VCaP (cell line): ENCODE results near the gene GINS2.
A peak's percentile ranks its signal among the peaks of the same experiment; 100 is the strongest.

Experiments used
- H3K27ac ChIP-seq: fragments of 450-650 bp; 2 replicates; pipeline ENCODE4 v1.5.1; 2017
- TF ChIP-seq, protein P1 (sequence below): fragments of 450-650 bp; conservative IDR thresholded peaks from 2 replicates; pipeline ENCODE4 v1.5.1; 2017; ENCODE audit warnings: mild to moderate bottlenecking, moderate library complexity

GINS2 gene

DNA sequence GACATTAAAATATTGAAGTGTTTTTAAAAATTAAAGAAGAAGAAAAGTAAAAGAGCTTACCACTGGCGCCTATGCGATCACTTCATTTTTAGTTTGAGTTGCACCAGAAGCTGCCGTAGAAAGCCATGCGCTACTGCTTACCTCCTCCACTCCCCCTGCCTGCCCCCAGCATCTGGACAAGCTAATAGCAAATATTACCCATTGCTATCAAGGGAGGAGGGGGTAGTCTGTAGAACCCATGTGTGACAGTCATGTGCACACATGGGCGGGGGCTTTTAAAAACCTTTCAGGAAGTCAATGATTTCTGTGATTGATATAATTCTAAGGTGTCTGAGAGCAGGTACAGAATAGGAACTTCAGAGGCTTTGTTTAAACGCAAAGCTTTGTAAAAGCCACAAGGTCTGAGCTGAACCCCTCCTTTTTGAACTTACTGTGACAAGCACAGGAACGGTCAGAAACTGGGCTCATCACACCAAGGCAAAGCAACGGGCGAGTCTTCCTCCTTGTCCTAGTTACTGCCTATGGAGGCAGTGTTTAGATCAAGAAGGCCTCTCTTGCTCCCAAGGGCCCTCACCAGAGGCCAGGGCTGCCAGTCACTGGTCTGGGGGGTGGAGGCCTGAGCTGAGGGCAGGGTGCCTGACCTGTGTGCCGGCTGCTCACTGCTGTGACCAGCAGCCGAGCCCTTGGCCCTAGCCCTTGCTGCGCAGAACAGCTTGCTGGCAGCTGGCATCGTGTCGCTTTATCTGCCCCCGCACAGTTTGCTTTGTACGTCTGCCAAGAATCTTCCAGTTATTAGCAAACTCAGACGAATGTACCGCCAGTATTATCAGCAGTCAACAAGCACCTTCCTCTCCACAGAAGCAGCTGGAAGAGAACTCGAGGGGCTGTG is 15.0 kb downstream of the GINS2 start:
- TF ChIP-seq, protein P1, sequence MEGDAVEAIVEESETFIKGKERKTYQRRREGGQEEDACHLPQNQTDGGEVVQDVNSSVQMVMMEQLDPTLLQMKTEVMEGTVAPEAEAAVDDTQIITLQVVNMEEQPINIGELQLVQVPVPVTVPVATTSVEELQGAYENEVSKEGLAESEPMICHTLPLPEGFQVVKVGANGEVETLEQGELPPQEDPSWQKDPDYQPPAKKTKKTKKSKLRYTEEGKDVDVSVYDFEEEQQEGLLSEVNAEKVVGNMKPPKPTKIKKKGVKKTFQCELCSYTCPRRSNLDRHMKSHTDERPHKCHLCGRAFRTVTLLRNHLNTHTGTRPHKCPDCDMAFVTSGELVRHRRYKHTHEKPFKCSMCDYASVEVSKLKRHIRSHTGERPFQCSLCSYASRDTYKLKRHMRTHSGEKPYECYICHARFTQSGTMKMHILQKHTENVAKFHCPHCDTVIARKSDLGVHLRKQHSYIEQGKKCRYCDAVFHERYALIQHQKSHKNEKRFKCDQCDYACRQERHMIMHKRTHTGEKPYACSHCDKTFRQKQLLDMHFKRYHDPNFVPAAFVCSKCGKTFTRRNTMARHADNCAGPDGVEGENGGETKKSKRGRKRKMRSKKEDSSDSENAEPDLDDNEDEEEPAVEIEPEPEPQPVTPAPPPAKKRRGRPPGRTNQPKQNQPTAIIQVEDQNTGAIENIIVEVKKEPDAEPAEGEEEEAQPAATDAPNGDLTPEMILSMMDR, result no peak

DNA sequence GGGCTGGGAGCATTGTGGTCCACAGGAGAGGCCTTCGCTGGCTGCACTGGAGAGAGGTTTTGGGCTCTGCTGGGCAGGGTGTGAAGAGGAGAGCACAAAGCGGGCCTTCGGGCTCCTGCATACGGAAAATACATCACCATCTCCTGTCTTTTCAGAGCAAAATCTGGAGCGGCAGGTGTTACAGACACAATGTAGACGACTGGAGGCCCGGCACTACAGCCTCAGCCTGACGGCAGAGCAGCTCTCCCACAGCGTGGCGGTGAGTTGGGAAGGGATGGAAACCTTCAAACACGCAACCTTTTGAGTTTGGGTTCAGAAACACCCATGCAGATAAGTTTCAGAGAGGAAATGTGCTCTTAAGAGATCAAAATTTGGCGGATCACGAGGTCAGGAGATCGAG is 17.9 kb downstream of the GINS2 start:
- TF ChIP-seq, protein P1, result no peak
- H3K27ac ChIP-seq, result no peak overlapping the region

More for the DNA sequence above, 15.0 kb downstream of the GINS2 start:
- H3K27ac ChIP-seq, result peak overlapping the region; percentile 28; the same call in 1 of the 2 replicates

DNA sequence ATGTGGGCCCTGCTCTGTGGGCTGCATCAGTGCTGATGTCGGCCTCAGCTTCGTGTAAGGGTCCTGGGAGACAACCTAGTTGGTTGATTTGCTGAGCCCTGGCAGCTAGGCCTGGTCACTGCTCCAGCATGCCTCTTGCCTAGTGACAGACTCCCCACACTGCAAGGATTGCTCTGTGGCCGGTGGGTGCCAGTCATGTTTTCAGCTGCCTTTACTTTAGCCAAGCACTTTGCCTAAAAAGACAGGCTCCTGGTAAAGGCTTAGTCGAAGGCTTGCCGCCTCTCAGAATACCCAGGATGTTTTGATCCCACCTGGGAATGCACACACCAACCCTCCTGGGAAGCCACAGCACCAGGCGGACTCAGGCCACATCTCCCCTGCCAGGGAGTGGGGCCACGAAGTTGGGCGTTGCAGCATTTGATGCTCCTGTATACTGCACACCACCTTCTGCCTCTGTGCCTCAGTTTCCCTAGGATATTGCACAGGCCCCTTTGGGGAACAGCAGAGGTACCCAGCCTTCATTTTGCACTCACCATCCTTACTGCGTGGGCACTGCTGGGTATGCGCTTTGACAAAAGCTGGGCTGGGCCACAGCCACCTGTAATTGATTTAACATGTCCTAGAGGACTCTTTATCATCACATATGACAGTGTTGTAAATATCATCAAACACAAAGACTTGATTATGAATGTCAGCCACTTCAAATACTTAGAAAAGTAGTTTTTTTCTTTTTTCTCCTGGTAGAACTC is 19.9 kb downstream of the GINS2 start:
- TF ChIP-seq, protein P1, result no peak
- H3K27ac ChIP-seq, result no peak overlapping the region

DNA sequence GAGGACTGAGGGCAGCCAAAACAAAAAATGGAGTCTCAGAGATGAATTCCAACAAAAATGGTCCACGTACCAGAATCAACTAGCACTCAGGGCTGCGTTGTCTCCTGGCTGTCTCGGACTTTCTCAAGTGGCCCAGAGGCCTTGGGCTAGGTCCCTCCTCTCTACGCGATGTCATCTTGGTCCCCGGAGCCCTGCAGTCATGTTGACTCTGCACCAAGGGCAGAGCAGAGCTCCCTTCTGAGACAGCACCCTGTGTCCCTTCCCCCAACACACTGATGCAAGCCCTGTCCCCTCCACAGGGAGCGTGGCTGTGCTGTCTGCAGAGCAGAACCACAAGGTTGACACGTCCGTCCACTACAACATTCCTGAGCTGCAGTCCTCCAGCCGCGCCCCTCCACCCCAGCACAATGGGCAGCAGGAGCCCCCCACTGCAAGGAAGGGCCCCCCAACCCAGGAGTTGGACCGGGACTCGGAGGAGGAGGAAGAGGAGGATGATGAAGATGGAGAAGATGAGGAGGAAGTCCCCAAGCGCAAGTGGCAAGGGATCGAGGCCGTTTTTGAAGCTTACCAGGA is 20.8 kb downstream of the GINS2 start:
- H3K27ac ChIP-seq, result no peak overlapping the region
- TF ChIP-seq, protein P1, result no peak

DNA sequence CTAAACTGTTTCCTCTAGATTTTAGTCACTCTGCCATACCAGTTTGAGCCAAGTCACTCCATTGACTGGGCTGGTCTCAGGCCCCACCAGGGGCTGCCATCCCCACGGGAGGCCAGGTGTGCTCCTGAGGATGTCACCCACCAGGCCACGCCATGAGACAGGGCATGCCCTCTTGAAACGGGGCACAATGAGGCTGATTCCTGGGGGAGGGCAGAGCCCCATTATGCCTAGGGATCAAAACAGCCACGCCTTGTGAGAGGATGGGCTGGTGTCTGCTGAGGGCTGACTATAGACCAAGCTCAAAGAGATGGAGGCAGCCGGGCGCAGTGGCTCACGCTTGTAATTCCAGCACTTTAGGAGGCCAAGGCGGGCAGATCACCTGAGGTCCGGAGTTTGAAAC is 21.5 kb downstream of the GINS2 start:
- TF ChIP-seq, protein P1, result no peak
- no peak overlapping the region for H3K27ac ChIP-seq

DNA sequence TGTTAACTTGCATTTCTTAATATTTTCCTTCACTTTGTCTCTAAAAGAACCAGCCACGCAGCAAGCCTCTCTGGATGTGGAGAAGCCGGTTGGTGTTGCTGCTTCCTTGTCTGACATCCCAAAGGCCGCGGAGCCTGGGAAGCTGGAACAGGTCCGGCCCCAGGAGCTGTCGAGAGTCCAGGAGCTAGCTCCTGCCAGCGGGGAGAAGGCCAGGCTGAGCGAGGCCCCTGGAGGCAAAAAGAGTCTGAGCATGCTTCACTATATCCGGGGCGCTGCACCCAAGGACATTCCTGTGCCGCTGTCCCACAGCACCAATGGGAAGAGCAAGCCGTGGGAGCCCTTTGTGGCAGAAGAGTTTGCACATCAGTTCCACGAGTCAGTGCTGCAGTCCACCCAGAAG is 22.8 kb downstream of the GINS2 start:
- TF ChIP-seq, protein P1, result no peak
- no peak overlapping the region for H3K27ac ChIP-seq

DNA sequence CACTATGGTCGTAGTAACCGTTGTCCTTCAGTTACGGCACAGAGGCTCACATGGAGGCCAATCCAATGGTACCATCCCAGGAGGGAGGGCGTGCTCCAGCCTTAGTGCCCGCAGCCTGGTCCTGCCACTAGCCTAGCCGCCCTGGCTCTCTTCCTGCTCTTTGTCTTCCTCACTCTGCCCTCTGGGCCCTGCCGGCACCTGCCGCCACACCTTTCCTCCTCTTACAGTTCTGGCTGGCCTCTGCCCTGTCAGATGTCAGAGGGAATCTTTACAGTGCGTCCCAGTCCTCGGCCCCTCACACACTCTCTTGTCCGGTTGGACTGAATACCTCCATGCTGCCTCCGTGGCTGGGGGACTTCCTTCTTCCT is 23.4 kb downstream of the GINS2 start:
- H3K27ac ChIP-seq, result no peak overlapping the region
- TF ChIP-seq, protein P1, result no peak
